GM23338 (cell line): Measurements from ENCODE around the gene SIDT1.

Experiments used
- CREB1 ChIP-seq: fragments of 250-450 bp; sonication (Bioruptor Pico); IDR thresholded peaks from 2 replicates; pipeline ENCODE4 v1.5.0; 2020; ENCODE audit warnings: low read depth, mild to moderate bottlenecking, moderate library complexity
- CTCF ChIP-seq, 2 experiments: fragments of 200-600 bp in 1 of 2; sonication (generic) in 1 of 2; conservative IDR thresholded peaks; 2 replicates each; pipeline versions ENCODE4 v1.5.1 to v1.6.1; 2016 to 2017; ENCODE audit warnings: antibody characterized with exemption in 2 of 2, low read depth in 2 of 2, mild to moderate bottlenecking in 2 of 2, moderate library complexity in 1 of 2
- EZH2 ChIP-seq: fragments of 200-600 bp; sonication (generic); IDR thresholded peaks from one replicate; pipeline ENCODE4 v1.8.0; 2017; ENCODE audit warnings: antibody characterized with exemption, mild to moderate bottlenecking, low read depth; ENCODE audit not compliant: unreplicated experiment
- EZH2phosphoT487 ChIP-seq: fragments of 200-600 bp; sonication (generic); IDR thresholded peaks from one replicate; pipeline ENCODE4 v1.8.1; 2018; ENCODE audit warnings: antibody characterized with exemption; ENCODE audit not compliant: unreplicated experiment
- JUNB ChIP-seq: IDR thresholded peaks from one replicate; pipeline ENCODE4 v1.6.1; 2016; ENCODE audit warnings: antibody characterized with exemption; ENCODE audit not compliant: unreplicated experiment
- NANOG ChIP-seq: IDR thresholded peaks from 2 replicates; pipeline ENCODE4 v1.6.1; 2016; ENCODE audit warnings: antibody characterized with exemption, borderline replicate concordance
- POLR2AphosphoS5 ChIP-seq: IDR thresholded peaks from 2 replicates; pipeline ENCODE4 v1.6.1; 2016; ENCODE audit warnings: antibody characterized with exemption, low read depth
- STAT1 ChIP-seq: IDR thresholded peaks from one replicate; pipeline ENCODE4 v1.6.1; 2016; ENCODE audit warnings: antibody characterized with exemption; ENCODE audit not compliant: unreplicated experiment
- ZNF114 ChIP-seq: fragments of 250-450 bp; sonication (Bioruptor Pico); IDR thresholded peaks from 2 replicates; pipeline ENCODE4 v1.5.0; 2020; ENCODE audit warnings: mild to moderate bottlenecking, moderate library complexity
- ZNF331 ChIP-seq: fragments of 250-450 bp; sonication (Bioruptor Pico); IDR thresholded peaks from 2 replicates; pipeline ENCODE4 v1.5.0; 2020; ENCODE audit warnings: low read depth, mild to moderate bottlenecking, moderate library complexity
- ZNF462 ChIP-seq: fragments of 250-450 bp; sonication (Bioruptor Pico); IDR thresholded peaks from 2 replicates; pipeline ENCODE4 v1.5.0; 2020; ENCODE audit warnings: mild to moderate bottlenecking, moderate library complexity
- TF ChIP-seq, protein P1 (sequence below): IDR thresholded peaks from one replicate; pipeline ENCODE4 v1.6.1; 2018; ENCODE audit warnings: antibody characterized with exemption; ENCODE audit not compliant: unreplicated experiment
- TF ChIP-seq, protein P2 (sequence below): IDR thresholded peaks from 2 replicates; pipeline ENCODE4 v1.6.1; 2016; ENCODE audit warnings: antibody characterized with exemption

- TF ChIP-seq CTCF (conservative IDR thresholded peaks at IDR 0.05; ENCODE audit: low read depth in 2 of 2) = no peak
- no peak for TF ChIP-seq EZH2
- no peak for TF ChIP-seq POLR2AphosphoS5
- TF ChIP-seq EZH2phosphoT487 = no peak
- no peak for TF ChIP-seq CREB1 (CRISPR knock-in tag)
- TF ChIP-seq, protein P1, sequence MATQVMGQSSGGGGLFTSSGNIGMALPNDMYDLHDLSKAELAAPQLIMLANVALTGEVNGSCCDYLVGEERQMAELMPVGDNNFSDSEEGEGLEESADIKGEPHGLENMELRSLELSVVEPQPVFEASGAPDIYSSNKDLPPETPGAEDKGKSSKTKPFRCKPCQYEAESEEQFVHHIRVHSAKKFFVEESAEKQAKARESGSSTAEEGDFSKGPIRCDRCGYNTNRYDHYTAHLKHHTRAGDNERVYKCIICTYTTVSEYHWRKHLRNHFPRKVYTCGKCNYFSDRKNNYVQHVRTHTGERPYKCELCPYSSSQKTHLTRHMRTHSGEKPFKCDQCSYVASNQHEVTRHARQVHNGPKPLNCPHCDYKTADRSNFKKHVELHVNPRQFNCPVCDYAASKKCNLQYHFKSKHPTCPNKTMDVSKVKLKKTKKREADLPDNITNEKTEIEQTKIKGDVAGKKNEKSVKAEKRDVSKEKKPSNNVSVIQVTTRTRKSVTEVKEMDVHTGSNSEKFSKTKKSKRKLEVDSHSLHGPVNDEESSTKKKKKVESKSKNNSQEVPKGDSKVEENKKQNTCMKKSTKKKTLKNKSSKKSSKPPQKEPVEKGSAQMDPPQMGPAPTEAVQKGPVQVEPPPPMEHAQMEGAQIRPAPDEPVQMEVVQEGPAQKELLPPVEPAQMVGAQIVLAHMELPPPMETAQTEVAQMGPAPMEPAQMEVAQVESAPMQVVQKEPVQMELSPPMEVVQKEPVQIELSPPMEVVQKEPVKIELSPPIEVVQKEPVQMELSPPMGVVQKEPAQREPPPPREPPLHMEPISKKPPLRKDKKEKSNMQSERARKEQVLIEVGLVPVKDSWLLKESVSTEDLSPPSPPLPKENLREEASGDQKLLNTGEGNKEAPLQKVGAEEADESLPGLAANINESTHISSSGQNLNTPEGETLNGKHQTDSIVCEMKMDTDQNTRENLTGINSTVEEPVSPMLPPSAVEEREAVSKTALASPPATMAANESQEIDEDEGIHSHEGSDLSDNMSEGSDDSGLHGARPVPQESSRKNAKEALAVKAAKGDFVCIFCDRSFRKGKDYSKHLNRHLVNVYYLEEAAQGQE = no peak
- TF ChIP-seq, protein P2, sequence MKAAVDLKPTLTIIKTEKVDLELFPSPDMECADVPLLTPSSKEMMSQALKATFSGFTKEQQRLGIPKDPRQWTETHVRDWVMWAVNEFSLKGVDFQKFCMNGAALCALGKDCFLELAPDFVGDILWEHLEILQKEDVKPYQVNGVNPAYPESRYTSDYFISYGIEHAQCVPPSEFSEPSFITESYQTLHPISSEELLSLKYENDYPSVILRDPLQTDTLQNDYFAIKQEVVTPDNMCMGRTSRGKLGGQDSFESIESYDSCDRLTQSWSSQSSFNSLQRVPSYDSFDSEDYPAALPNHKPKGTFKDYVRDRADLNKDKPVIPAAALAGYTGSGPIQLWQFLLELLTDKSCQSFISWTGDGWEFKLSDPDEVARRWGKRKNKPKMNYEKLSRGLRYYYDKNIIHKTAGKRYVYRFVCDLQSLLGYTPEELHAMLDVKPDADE = no peak
- no peak for TF ChIP-seq JUNB
- TF ChIP-seq ZNF114 = no peak
- no peak for TF ChIP-seq ZNF462
- no peak for TF ChIP-seq STAT1
- TF ChIP-seq ZNF331 (CRISPR knock-in tag) = no peak
- TF ChIP-seq NANOG = no peak
Observed at GRCh38 chr3:113560831-113561623, 28.7 kb downstream of the SIDT1 start.
